Muscle layer of duodenum (tissue), 2 donors: ENCODE measurements around the gene TPCN2.

ENCODE experiments used
- H3K27ac ChIP-seq: one replicate; pipeline ENCODE4 v1.7.0; 2013; ENCODE audit warnings: mild to moderate bottlenecking, low read length
- H3K27me3 ChIP-seq: one replicate; pipeline ENCODE4 v1.7.0; 2013; ENCODE audit warnings: low read depth, mild to moderate bottlenecking, control low read depth, low read length
- H3K36me3 ChIP-seq, 2 donors: one replicate each; pipeline ENCODE4 v1.7.0; 2013; ENCODE audit warnings: low read length in 2 of 2, control low read depth in 1 of 2, mild to moderate bottlenecking in 1 of 2; ENCODE audit not compliant: insufficient read depth in 2 of 2, control insufficient read depth in 1 of 2
- H3K4me1 ChIP-seq, 2 donors: one replicate each; pipeline ENCODE4 v1.7.0; 2013; ENCODE audit warnings: low read length in 2 of 2, mild to moderate bottlenecking in 2 of 2, control low read depth in 1 of 2, moderate library complexity in 1 of 2; ENCODE audit not compliant: insufficient read depth in 2 of 2, control insufficient read depth in 1 of 2
- H3K4me3 ChIP-seq, 2 donors: one replicate each; pipeline ENCODE4 v1.7.0; 2013; ENCODE audit warnings: low read length in 2 of 2, low read depth in 1 of 2, mild to moderate bottlenecking in 1 of 2
- H3K9me3 ChIP-seq, 2 donors: one replicate each; pipeline ENCODE4 v1.7.0; 2013; ENCODE audit warnings: low read length in 2 of 2, control low read depth in 1 of 2, mild to moderate bottlenecking in 1 of 2; ENCODE audit not compliant: control insufficient read depth in 1 of 2
- donor health status: healthy.

TPCN2 gene

GRCh38 chr11:69094111-69094914 lies 45.6 kb downstream of the TPCN2 start:
- no peaks in the 10 kb centered on the region for H3K9me3 ChIP-seq
- no peak overlapping the region for H3K27ac ChIP-seq
- no peaks in the 10 kb centered on the region for H3K27me3 ChIP-seq
- no peak overlapping the region for H3K4me3 ChIP-seq
- no peaks in the 10 kb centered on the region for H3K4me1 ChIP-seq
- peaks cover 15 to 34% of the 10 kb centered on the region in 2 donors for H3K36me3 ChIP-seq

GRCh38 chr11:69094915-69095290 lies 46.2 kb downstream of the TPCN2 start:
- H3K27ac ChIP-seq: no peak overlapping the region
- H3K36me3 ChIP-seq: peaks cover 10 to 30% of the 10 kb centered on the region in 2 donors
- H3K9me3 ChIP-seq: no peaks in the 10 kb centered on the region
- no peak overlapping the region for H3K4me3 ChIP-seq
- no peaks in the 10 kb centered on the region for H3K4me1 ChIP-seq
- H3K27me3 ChIP-seq: no peaks in the 10 kb centered on the region

- peaks cover 6 to 26% of the 10 kb centered on the region in 2 donors for H3K36me3 ChIP-seq
- no peak overlapping the region for H3K4me3 ChIP-seq
- no peaks in the 10 kb centered on the region for H3K9me3 ChIP-seq
- no peak overlapping the region for H3K27ac ChIP-seq
- no peaks in the 10 kb centered on the region for H3K4me1 ChIP-seq
- H3K27me3 ChIP-seq: no peaks in the 10 kb centered on the region
Measured at GRCh38 chr11:69095300-69095699, 46.6 kb downstream of the TPCN2 start.

- Histone ChIP-seq H3K27me3 (no peaks in the 10 kb centered on the region), H3K4me1 (peaks cover 0 to under 1% of the 10 kb centered on the region in 2 donors), H3K4me3 (no peak overlapping the region), H3K9me3 (no peaks in the 10 kb centered on the region), H3K36me3 (peaks cover 5 to 23% of the 10 kb centered on the region in 2 donors), H3K27ac (no peak overlapping the region)
Measured at GRCh38 chr11:69096473-69096872, 47.7 kb downstream of the TPCN2 start.

DNA sequence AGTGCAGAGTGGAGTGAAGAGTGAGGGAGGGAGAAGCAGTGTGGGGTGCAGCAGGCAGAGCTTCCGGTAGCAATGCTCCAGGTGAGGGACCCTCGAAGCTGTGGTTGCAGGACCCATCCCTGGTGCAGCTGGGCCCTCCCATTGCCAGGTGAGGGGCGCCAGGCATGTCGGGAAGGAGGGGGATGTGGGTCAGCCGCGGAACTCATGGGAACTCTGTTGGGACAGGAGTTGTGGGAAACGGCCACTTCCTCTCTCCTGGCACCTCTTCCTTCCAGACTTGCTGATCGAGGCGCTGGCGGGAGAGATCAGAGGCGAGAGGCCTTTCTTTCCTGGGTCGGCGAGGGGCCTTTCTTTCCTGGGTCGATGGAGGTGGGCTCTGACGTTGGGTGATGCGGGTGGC lies 48.5 kb downstream of the TPCN2 start:
- H3K36me3 ChIP-seq: peaks cover 5 to 15% of the 10 kb centered on the region in 2 donors
- peaks cover 0 to 6% of the 10 kb centered on the region in 2 donors for H3K4me1 ChIP-seq
- H3K27me3 ChIP-seq: no peaks in the 10 kb centered on the region
- no peak overlapping the region for H3K27ac ChIP-seq
- no peaks in the 10 kb centered on the region for H3K9me3 ChIP-seq
- no peak overlapping the region for H3K4me3 ChIP-seq

- no peaks in the 10 kb centered on the region for H3K27me3 ChIP-seq
- H3K27ac ChIP-seq: no peak overlapping the region
Measured at GRCh38 chr11:69099180-69099579, 50.4 kb downstream of the TPCN2 start.

DNA sequence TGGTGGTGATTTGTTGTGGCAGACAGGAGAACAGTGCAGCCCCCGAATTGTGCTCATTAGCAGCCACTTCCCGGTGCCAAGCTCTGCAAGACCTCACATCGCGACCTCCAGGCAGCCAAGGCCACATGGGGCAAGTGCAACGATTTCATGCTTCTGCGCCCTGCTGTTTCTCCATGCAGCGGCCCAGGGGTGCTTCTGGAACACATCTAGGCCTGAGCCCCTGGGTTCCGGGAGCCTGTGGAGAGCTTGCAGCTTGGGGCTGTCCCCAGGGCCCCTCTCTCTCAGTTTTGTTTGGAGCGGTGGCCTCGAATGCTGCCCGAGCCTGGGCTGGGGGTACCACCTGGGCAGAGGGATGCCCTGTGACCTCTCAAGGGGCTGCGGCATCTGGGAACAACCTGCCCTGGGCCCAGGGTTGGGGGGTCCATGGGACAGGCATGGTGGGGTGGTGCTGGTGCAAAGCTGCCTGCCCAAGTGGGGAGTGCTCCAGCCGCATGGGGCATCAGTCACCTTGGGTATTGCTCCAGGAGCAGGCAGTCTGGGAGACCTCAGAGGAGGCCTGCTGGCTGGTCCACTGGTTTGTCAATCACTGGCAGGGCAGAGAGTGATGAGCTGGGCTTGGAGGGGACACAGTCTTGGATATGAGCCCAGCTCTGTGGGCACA lies 51.9 kb downstream of the TPCN2 start:
- Histone ChIP-seq H3K4me3 (no peak overlapping the region), H3K4me1 (peaks cover 0 to 6% of the 10 kb centered on the region in 2 donors), H3K9me3 (no peaks in the 10 kb centered on the region), H3K36me3 (no peaks in the 10 kb centered on the region), H3K27ac (no peak overlapping the region), H3K27me3 (no peaks in the 10 kb centered on the region)

More at GRCh38 chr11:69099180-69099579, 50.4 kb downstream of the TPCN2 start:
- Histone ChIP-seq H3K9me3 (no peaks in the 10 kb centered on the region), H3K4me1 (peaks cover 0 to 6% of the 10 kb centered on the region in 2 donors), H3K36me3 (no peaks in the 10 kb centered on the region), H3K4me3 (no peak overlapping the region)

DNA sequence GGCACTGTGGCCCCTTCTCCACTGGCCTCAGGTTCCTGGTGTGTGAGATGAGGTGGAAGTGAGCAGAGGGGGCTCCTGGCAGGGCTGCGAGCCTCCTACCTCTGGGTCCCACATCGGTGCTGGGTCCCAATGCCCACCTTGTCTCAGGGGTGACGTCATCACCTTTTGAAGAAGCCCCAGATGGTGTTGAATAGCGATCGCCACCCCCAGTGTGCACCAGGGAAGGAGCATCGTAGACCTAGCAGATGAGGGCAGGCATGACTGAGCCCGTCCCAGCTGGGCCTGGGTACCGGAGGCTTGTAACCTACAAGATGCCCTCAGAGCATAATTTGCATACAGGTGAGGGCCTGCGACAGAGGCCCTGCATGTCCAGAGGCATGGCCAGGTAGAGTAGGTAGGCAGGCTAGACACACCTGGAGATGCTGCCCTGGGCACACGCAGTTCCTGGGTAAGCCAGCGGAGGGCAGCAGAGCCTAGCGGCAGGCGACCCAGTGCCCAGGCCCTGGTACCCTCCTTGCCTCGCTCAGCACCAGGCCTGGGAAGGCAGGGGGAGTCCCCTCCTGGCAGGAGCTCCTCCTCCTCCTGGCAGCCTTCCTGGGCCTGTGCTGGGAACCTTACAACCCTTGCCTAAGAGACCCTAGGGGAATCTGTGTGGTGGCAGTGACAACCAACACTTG lies 52.5 kb downstream of the TPCN2 start:
- Histone ChIP-seq H3K36me3 (no peaks in the 10 kb centered on the region), H3K4me1 (peaks cover 0 to 6% of the 10 kb centered on the region in 2 donors), H3K27ac (no peak overlapping the region), H3K9me3 (no peaks in the 10 kb centered on the region), H3K27me3 (no peaks in the 10 kb centered on the region), H3K4me3 (no peak overlapping the region)

DNA sequence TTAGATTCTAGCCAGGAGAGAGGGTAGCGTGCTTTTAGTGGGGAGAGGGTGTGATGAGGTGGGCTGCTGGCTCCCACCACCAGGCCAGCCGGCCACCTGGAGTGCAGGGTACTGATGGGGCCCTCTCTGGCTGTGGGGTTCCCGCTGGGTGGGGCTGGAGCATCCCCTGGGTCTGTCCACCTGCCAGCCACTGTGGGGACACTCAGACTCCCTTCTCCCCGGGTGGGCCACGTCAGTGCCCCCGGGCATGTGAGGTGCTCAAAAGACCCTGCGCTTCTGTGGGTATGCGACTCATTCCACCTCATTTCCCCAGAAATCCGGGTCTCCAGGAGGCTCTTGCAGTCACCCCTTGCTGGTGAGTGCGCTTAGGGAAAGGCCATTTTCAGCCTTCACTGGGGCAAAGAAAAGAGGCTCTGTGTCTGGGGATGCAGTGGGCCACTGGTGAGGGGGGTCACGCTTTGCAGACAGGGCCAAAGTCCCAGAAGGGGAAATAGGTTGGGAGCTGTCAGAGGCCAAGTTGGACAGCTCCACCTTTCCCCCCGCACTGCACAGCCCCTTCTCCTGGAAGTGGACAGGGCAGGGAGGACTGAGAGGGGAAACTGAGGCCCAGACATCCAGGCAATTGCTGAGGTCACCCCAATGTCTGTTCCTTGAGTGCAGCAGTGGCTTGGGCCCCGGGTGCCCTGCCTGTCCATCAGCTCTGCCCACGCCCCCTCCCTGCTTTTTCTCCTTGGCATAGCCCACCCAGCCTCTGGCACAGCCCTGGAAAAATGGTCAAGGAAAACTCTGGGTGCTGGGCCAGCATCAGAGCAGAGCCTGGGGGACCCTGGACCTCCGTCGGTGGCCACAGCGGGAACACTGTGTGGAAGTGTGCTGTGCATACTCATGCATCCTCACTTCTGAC lies 53.3 kb downstream of the TPCN2 start:
- Histone ChIP-seq H3K4me3 (no peak overlapping the region), H3K36me3 (no peaks in the 10 kb centered on the region), H3K27ac (no peak overlapping the region), H3K4me1 (peaks cover 0 to 6% of the 10 kb centered on the region in 2 donors), H3K27me3 (no peaks in the 10 kb centered on the region), H3K9me3 (no peaks in the 10 kb centered on the region)

DNA sequence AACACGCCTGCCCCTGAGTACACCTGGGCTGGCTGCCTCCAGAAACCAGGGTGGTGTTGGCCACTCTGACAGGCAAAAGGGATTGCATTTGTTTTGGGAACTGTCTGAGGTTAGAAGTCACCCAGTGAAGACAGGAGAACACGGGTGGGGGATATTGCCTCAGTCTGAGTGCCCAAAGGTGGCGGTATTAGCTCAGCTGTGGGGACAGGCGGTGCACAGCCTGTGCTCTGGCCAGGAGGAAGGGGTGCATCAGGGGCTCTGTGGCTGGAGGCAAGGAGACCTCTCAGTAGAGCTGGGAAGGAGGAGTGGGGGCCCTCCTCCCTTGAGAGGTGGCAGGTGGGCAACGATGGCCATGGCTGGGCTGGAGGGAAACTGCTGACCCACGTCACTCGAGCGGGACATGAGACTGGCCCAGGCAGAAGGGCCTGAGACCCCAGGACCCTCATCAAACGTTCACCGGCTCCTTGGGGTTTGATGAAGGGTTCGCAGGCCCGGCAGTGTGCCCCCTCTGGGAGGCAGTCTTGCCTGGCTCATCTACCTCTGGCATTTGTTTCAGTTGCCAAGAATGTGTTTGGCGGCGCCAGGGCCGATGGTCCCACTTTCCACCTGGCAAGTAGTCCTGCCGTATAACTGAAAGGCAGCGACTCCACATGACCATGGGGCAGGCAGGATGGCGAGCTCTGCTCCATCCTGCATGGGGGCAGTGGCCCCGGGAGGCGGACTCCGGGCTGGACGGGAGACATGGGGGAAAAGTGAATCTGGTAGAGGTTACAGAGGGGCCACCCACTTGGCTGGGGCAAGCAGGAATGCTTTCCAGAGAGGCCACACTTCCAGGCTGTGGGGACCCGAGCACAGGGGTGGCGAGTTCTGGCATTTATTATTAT lies 54.2 kb downstream of the TPCN2 start:
- no peaks in the 10 kb centered on the region for H3K36me3 ChIP-seq
- H3K27me3 ChIP-seq: no peaks in the 10 kb centered on the region
- no peak overlapping the region for H3K4me3 ChIP-seq
- H3K9me3 ChIP-seq: peaks cover 0 to 4% of the 10 kb centered on the region in 2 donors
- H3K4me1 ChIP-seq: peaks cover 0 to 6% of the 10 kb centered on the region in 2 donors
- no peak overlapping the region for H3K27ac ChIP-seq
